BJ (cell line): ENCODE measurements around the gene NCLN. TPM values are rescaled to one million over a fixed set of nuclear protein-coding genes. Genes with fewer than 3 reads are reported as not detected.

Experiments
- CTCF ChIA-PET: fragments of 350-600 bp; formaldehyde crosslinking; extraction: SDS; loops from one replicate; lab custom pipeline; 2021; ENCODE audit warnings: antibody characterized with exemption, inconsistent platforms; lab: Yijun Ruan, JAX
- POLR2A ChIA-PET: fragments of 300-600 bp; sonication (Branson Sonifier 250); formaldehyde crosslinking; extraction: SDS; loops from one replicate; lab custom pipeline; 2021; ENCODE audit warnings: antibody characterized with exemption; lab: Charles Lee
- DNase-seq: peaks from one replicate; pipeline ENCODE4 v3.0.0-alpha.2; 2011; ENCODE audit warnings: low read depth
- H3K27me3 ChIP-seq: 2 replicates; pipeline ENCODE4 v1.6.0; 2011; ENCODE audit warnings: low read length; ENCODE audit not compliant: control insufficient read depth, insufficient read depth
- H3K36me3 ChIP-seq: 2 replicates; pipeline ENCODE4 v1.5.1; 2011; ENCODE audit warnings: low read length; ENCODE audit not compliant: control insufficient read depth, insufficient read depth
- H3K4me3 ChIP-seq: 2 replicates; pipeline ENCODE4 v1.5.1; 2011; ENCODE audit warnings: low read depth, mild to moderate bottlenecking, control low read depth, low read length
- polyA plus RNA-seq: library from polyadenylated mRNA; depleted of rRNA; stranded (reverse); fragments of >200 nt; gene quantifications from 2 replicates; pipeline ENCODE4 v1.2.3, GENCODE V29; 2011
- TF ChIP-seq, protein P1 (sequence below): IDR thresholded peaks from 2 replicates; pipeline ENCODE4 v1.5.1; 2011; ENCODE audit warnings: low read depth, mild to moderate bottlenecking, control low read depth, inconsistent platforms, low read length, moderate library complexity; ENCODE audit not compliant: insufficient read depth

NCLN gene
- polyA plus RNA-seq, 1 experiment: 75.8 TPM

DNA sequence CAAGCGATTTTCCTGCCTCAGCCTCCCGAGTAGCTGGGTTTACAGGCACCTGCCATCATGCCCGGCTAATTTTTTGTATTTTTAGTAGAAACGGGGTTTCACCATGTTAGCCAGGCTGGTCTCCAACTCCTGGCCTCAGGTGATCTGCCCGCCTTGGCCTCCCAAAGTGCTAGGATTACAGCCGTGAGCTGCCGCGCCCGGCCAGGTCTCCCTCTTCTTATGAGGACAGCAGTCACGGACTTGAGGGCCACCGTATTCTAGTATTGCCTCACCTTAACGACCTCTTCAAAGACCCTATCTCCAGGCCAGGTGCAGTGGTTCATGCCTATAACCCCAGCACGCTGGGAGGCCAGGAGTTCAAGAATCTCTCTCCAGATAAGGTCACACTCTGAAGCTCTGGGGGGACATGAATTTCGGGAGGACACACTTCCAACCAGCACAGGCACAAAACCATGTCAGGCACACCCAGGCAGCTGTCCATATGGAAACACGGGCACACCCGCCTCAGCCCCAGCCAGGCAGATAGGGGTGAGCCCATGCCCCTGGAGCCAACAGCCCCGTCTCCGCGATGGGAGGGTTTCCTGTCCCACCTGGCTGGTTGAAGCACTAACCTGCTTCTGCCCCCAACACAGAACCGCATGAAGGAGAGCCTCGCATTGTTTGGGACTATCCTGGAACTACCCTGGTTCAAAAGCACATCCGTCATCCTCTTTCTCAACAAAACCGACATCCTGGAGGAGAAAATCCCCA lies 28.5 kb upstream of the NCLN start:
- TF ChIP-seq, protein P1, sequence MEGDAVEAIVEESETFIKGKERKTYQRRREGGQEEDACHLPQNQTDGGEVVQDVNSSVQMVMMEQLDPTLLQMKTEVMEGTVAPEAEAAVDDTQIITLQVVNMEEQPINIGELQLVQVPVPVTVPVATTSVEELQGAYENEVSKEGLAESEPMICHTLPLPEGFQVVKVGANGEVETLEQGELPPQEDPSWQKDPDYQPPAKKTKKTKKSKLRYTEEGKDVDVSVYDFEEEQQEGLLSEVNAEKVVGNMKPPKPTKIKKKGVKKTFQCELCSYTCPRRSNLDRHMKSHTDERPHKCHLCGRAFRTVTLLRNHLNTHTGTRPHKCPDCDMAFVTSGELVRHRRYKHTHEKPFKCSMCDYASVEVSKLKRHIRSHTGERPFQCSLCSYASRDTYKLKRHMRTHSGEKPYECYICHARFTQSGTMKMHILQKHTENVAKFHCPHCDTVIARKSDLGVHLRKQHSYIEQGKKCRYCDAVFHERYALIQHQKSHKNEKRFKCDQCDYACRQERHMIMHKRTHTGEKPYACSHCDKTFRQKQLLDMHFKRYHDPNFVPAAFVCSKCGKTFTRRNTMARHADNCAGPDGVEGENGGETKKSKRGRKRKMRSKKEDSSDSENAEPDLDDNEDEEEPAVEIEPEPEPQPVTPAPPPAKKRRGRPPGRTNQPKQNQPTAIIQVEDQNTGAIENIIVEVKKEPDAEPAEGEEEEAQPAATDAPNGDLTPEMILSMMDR: no peak
- no peak for DNase-seq
- Histone ChIP-seq H3K27me3 (no peaks in the 10 kb centered on the region), H3K4me3 (no peak overlapping the region), H3K36me3 (no peaks in the 10 kb centered on the region)
- CTCF ChIA-PET: interaction anchor here (0.9 to 1.7 kb wide), 7 partner anchors 9 to 78 kb away, joined by 3 to 8 read pairs (median 4); no protein-coding TSS in a partner anchor
- POLR2A ChIA-PET: no interaction called here

DNA sequence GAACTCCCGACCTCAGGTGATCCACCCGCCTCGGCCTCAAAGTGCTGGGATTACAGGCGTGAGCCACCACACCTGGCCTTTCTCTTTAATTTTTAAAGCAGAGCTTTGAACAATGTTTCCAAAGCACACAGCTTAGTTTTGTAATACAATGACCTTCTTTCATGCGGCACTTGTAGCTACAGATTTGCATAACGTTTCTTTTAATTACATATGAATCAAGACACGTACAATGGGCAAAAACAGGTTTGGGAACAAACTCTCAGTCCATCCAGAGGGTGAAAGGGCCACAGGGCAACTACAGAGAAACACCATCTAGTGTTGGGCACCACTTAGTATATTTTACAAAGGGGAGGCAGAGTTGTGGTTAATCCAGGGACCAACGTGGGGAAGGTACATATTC lies 26.2 kb upstream of the NCLN start:
- CTCF ChIA-PET: interaction anchor here (0.7 to 4.2 kb wide), 7 partner anchors 19 to 208 kb away, joined by 3 to 20 read pairs (median 9); no protein-coding TSS in a partner anchor
- TF ChIP-seq, protein P1: no peak
- Histone ChIP-seq H3K27me3 (no peaks in the 10 kb centered on the region), H3K4me3 (no peak overlapping the region), H3K36me3 (no peaks in the 10 kb centered on the region)
- POLR2A ChIA-PET: no interaction called here
- DNase-seq: no peak

DNA sequence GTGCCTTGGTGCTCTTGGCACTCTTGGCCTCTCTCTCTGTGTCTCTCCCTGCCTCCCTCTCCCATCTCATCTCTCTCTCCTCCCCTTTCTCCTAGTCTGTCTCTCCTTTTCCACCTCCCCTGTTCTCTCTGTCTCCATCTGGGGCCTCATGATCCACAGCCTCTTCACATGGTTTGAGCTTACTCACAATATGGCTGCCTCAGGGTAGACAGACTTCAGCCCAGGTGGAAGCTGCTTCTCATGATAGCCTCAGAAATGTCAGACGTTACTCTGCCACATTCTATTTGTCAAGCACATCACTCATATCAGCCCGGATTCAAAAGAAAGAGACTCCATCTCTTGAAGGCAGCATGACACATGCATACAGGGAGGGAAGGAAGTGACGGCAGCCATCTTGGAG lies 25.5 kb upstream of the NCLN start:
- no peak for DNase-seq
- POLR2A ChIA-PET: no interaction called here
- CTCF ChIA-PET: interaction anchor here (1.0 to 4.2 kb wide), 7 partner anchors 20 to 209 kb away, joined by 3 to 20 read pairs (median 9); no protein-coding TSS in a partner anchor
- H3K27me3 ChIP-seq: no peaks in the 10 kb centered on the region
- no peak overlapping the region for H3K4me3 ChIP-seq
- TF ChIP-seq, protein P1: no peak
- H3K36me3 ChIP-seq: no peaks in the 10 kb centered on the region

DNA sequence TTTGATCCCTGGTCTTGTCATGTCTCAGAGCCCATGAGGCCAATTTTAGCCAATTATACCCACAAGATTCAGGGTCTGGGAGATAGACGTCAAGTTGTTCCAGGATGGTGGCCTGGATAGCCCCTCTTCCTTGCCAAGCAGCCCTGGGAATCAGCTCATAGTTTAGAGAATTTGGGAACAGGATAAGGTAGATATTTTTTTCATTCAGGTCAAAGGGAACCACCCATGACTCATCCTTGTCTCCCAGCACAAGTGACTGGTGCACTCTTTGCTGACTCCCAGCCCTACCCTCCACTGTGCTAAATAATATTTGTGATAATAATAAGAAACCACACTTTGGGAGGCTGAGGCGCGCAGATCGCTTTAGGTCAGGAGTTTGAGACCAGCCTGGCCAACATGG lies 24.3 kb upstream of the NCLN start:
- no peak for DNase-seq
- Histone ChIP-seq H3K36me3 (no peaks in the 10 kb centered on the region), H3K4me3 (no peak overlapping the region), H3K27me3 (no peaks in the 10 kb centered on the region)
- ChIA-PET POLR2A (no interaction called here), CTCF (interaction anchor here (1.0 to 6.9 kb wide), 10 partner anchors 10 to 210 kb away, joined by 3 to 103 read pairs (median 8); no protein-coding TSS in a partner anchor)
- TF ChIP-seq, protein P1: no peak

DNA sequence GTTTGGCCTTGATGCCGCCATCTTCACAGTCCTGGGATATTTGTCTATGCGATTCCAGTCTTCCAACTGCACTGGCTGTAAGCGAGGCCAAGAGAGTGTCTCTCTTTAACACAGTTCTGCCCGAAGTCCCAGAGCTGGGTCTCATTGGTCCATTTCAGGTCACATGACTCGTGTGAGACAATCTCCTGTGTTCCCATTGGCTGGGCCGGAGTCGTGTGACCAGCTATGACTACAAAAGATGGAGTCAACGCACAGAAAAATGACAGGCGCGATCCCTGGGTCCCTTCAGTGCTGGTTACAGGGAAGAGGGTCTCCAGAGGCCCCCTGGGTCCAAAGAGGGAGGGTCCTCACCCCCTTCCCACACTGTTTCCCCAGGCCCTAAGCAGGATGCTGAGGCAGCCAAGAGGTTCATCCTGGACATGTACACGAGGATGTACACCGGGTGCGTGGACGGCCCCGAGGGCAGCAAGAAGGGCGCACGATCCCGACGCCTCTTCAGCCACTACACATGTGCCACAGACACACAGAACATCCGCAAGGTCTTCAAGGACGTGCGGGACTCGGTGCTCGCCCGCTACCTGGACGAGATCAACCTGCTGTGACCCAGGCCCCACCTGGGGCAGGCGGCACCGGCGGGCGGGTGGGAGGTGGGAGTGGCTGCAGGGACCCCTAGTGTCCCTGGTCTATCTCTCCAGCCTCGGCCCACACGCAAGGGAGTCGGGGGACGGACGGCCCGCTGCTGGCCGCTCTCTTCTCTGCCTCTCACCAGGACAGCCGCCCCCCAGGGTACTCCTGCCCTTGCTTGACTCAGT lies 23.1 kb upstream of the NCLN start:
- H3K4me3 ChIP-seq: no peak overlapping the region
- H3K36me3 ChIP-seq: no peaks in the 10 kb centered on the region
- POLR2A ChIA-PET: no interaction called here
- H3K27me3 ChIP-seq: no peaks in the 10 kb centered on the region
- CTCF ChIA-PET: interaction anchor here (0.9 to 6.9 kb wide), 12 partner anchors 9 to 211 kb away, joined by 3 to 103 read pairs (median 6); no protein-coding TSS in a partner anchor
- DNase-seq: no peak
- TF ChIP-seq, protein P1: no peak
